ENCODE data around the gene CRTC2.

Gene CRTC2

GRCh38 chr1:153929426-153929825, 29.0 kb downstream of the CRTC2 start:
- H4K8ac ChIP-seq (ENCODE audit: low read depth, low read length) = no peak overlapping the region
- H3K27ac ChIP-seq (ENCODE audit: low read depth, low read length) = no peak overlapping the region
- H3K4me3 ChIP-seq (ENCODE audit: low read depth, low read length) = no peak overlapping the region
- no peaks in the 10 kb centered on the region for H3K79me2 ChIP-seq (ENCODE audit: control insufficient read depth, insufficient read depth, low read length, poor library complexity)
- H3K9ac ChIP-seq (ENCODE audit: low read length) = no peak overlapping the region
- H2BK120ac ChIP-seq (ENCODE audit: insufficient read depth, low read length, poor library complexity) = no peak overlapping the region
- H2AK5ac ChIP-seq (ENCODE audit: low read length) = no peak overlapping the region
- H2AFZ ChIP-seq (ENCODE audit: insufficient read depth, low read length, poor library complexity) = no peak overlapping the region
- H4K12ac ChIP-seq (ENCODE audit: low read depth, low read length) = no peak overlapping the region
- no peak overlapping the region for H3K4me2 ChIP-seq (ENCODE audit: low read length)
- no peak for DNase-seq
- H3K79me1 ChIP-seq (ENCODE audit: low read length) = no peaks in the 10 kb centered on the region
- peaks cover 34 to 38% of the 10 kb centered on the region in 2 experiments for H3K36me3 ChIP-seq (ENCODE audit: control insufficient read depth in 1 of 2, insufficient read depth in 2 of 2, low read length in 2 of 2)
- no peaks in the 10 kb centered on the region for H3K9me3 ChIP-seq (ENCODE audit: insufficient read depth, low read depth, low read length)
- no peak overlapping the region for H3K4ac ChIP-seq (ENCODE audit: low read depth, low read length)
- H2BK12ac ChIP-seq (ENCODE audit: low read length) = no peak overlapping the region
- H2BK5ac ChIP-seq (ENCODE audit: low read depth, low read length, poor library complexity) = no peak overlapping the region
- no peaks in the 10 kb centered on the region for H3K27me3 ChIP-seq (ENCODE audit: insufficient read depth, low read length)
- no CpG with 5 or more reads among the region's 5 CpGs for whole genome bisulfite sequencing (ENCODE audit: extremely low coverage, insufficient coverage, insufficient read length)
- H3K14ac ChIP-seq (ENCODE audit: low read length) = no peak overlapping the region
- H3K4me1 ChIP-seq (ENCODE audit: control insufficient read depth in 1 of 2, insufficient read depth in 2 of 2, low read length in 2 of 2) = no peaks in the 10 kb centered on the region
- no peak overlapping the region for H4K91ac ChIP-seq (ENCODE audit: low read depth, low read length)
- H3K23ac ChIP-seq (ENCODE audit: low read length) = no peak overlapping the region
- H3K18ac ChIP-seq (ENCODE audit: low read length) = no peak overlapping the region

GRCh38 chr1:153928791-153929341, 29.5 kb downstream of the CRTC2 start:
- H3K27ac ChIP-seq (ENCODE audit: low read depth, low read length) = no peak overlapping the region
- no peak overlapping the region for H3K4ac ChIP-seq (ENCODE audit: low read depth, low read length)
- H2BK120ac ChIP-seq (ENCODE audit: insufficient read depth, low read length, poor library complexity) = no peak overlapping the region
- H4K91ac ChIP-seq (ENCODE audit: low read depth, low read length) = no peak overlapping the region
- no peaks in the 10 kb centered on the region for H3K79me1 ChIP-seq (ENCODE audit: low read length)
- H3K4me1 ChIP-seq (ENCODE audit: control insufficient read depth in 1 of 2, insufficient read depth in 2 of 2, low read length in 2 of 2) = peaks cover 0 to 3% of the 10 kb centered on the region in 2 experiments
- H3K36me3 ChIP-seq (ENCODE audit: control insufficient read depth in 1 of 2, insufficient read depth in 2 of 2, low read length in 2 of 2) = peaks cover 31 to 34% of the 10 kb centered on the region in 2 experiments
- no peak for DNase-seq
- H3K4me2 ChIP-seq (ENCODE audit: low read length) = no peak overlapping the region
- H3K79me2 ChIP-seq (ENCODE audit: control insufficient read depth, insufficient read depth, low read length, poor library complexity) = no peaks in the 10 kb centered on the region
- no peak overlapping the region for H2BK5ac ChIP-seq (ENCODE audit: low read depth, low read length, poor library complexity)
- no peak overlapping the region for H3K9ac ChIP-seq (ENCODE audit: low read length)
- no CpG with 5 or more reads among the region's 4 CpGs for WGBS (ENCODE audit: extremely low coverage, insufficient coverage, insufficient read length)
- no peak overlapping the region for H3K14ac ChIP-seq (ENCODE audit: low read length)
- no peak overlapping the region for H3K4me3 ChIP-seq (ENCODE audit: low read depth, low read length)
- no peaks in the 10 kb centered on the region for H3K9me3 ChIP-seq (ENCODE audit: insufficient read depth, low read depth, low read length)
- no peak overlapping the region for H2AK5ac ChIP-seq (ENCODE audit: low read length)
- H2BK12ac ChIP-seq (ENCODE audit: low read length) = no peak overlapping the region
- H2AFZ ChIP-seq (ENCODE audit: insufficient read depth, low read length, poor library complexity) = no peak overlapping the region
- no peak overlapping the region for H3K23ac ChIP-seq (ENCODE audit: low read length)
- H4K12ac ChIP-seq (ENCODE audit: low read depth, low read length) = no peak overlapping the region
- H3K18ac ChIP-seq (ENCODE audit: low read length) = no peak overlapping the region
- H3K27me3 ChIP-seq (ENCODE audit: insufficient read depth, low read length) = no peaks in the 10 kb centered on the region
- H4K8ac ChIP-seq (ENCODE audit: low read depth, low read length) = no peak overlapping the region

GRCh38 chr1:153928245-153928644, 30.2 kb downstream of the CRTC2 start:
- Histone ChIP-seq H4K91ac (ENCODE audit: low read depth, low read length) (no peak overlapping the region), H4K8ac (ENCODE audit: low read depth, low read length) (no peak overlapping the region), H2BK5ac (ENCODE audit: low read depth, low read length, poor library complexity) (no peak overlapping the region), H4K12ac (ENCODE audit: low read depth, low read length) (no peak overlapping the region), H3K4me2 (ENCODE audit: low read length) (no peak overlapping the region), H3K27me3 (ENCODE audit: insufficient read depth, low read length) (no peaks in the 10 kb centered on the region), H2AK5ac (ENCODE audit: low read length) (no peak overlapping the region), H3K14ac (ENCODE audit: low read length) (no peak overlapping the region), H3K36me3 (ENCODE audit: control insufficient read depth in 1 of 2, insufficient read depth in 2 of 2, low read length in 2 of 2) (peaks cover 25 to 28% of the 10 kb centered on the region in 2 experiments), H2BK12ac (ENCODE audit: low read length) (no peak overlapping the region), H3K79me2 (ENCODE audit: control insufficient read depth, insufficient read depth, low read length, poor library complexity) (peaks cover 2% of the 10 kb centered on the region), H3K4ac (ENCODE audit: low read depth, low read length) (no peak overlapping the region), H3K79me1 (ENCODE audit: low read length) (peaks cover 4% of the 10 kb centered on the region), H2AFZ (ENCODE audit: insufficient read depth, low read length, poor library complexity) (no peak overlapping the region), H3K4me3 (ENCODE audit: low read depth, low read length) (no peak overlapping the region), H3K27ac (ENCODE audit: low read depth, low read length) (no peak overlapping the region), H3K23ac (ENCODE audit: low read length) (no peak overlapping the region), H2BK120ac (ENCODE audit: insufficient read depth, low read length, poor library complexity) (no peak overlapping the region), H3K9ac (ENCODE audit: low read length) (no peak overlapping the region), H3K9me3 (ENCODE audit: insufficient read depth, low read depth, low read length) (no peaks in the 10 kb centered on the region), H3K4me1 (ENCODE audit: control insufficient read depth in 1 of 2, insufficient read depth in 2 of 2, low read length in 2 of 2) (peaks cover 0 to 3% of the 10 kb centered on the region in 2 experiments), H3K18ac (ENCODE audit: low read length) (no peak overlapping the region)
- DNase-seq = no peak
- no CpG with 5 or more reads among the region's 1 CpG for WGBS (ENCODE audit: extremely low coverage, insufficient coverage, insufficient read length)

GRCh38 chr1:153926405-153926804, 32.0 kb downstream of the CRTC2 start:
- DNase-seq = no peak
- H3K14ac ChIP-seq (ENCODE audit: low read length) = no peak overlapping the region
- H2AK5ac ChIP-seq (ENCODE audit: low read length) = no peak overlapping the region
- no peak overlapping the region for H4K8ac ChIP-seq (ENCODE audit: low read depth, low read length)
- H2BK120ac ChIP-seq (ENCODE audit: insufficient read depth, low read length, poor library complexity) = no peak overlapping the region
- no peak overlapping the region for H3K23ac ChIP-seq (ENCODE audit: low read length)
- H2BK5ac ChIP-seq (ENCODE audit: low read depth, low read length, poor library complexity) = no peak overlapping the region
- peaks cover 14% of the 10 kb centered on the region for H3K79me2 ChIP-seq (ENCODE audit: control insufficient read depth, insufficient read depth, low read length, poor library complexity)
- H3K9ac ChIP-seq (ENCODE audit: low read length) = no peak overlapping the region
- H3K27ac ChIP-seq (ENCODE audit: low read depth, low read length) = no peak overlapping the region
- no peaks in the 10 kb centered on the region for H3K27me3 ChIP-seq (ENCODE audit: insufficient read depth, low read length)
- peaks cover 2 to 6% of the 10 kb centered on the region in 2 experiments for H3K4me1 ChIP-seq (ENCODE audit: control insufficient read depth in 1 of 2, insufficient read depth in 2 of 2, low read length in 2 of 2)
- no peak overlapping the region for H3K4me3 ChIP-seq (ENCODE audit: low read depth, low read length)
- peaks cover 11 to 14% of the 10 kb centered on the region in 2 experiments for H3K36me3 ChIP-seq (ENCODE audit: control insufficient read depth in 1 of 2, insufficient read depth in 2 of 2, low read length in 2 of 2)
- no CpG with 5 or more reads among the region's 4 CpGs for WGBS (ENCODE audit: extremely low coverage, insufficient coverage, insufficient read length)
- H2AFZ ChIP-seq (ENCODE audit: insufficient read depth, low read length, poor library complexity) = no peak overlapping the region
- H3K4ac ChIP-seq (ENCODE audit: low read depth, low read length) = no peak overlapping the region
- no peak overlapping the region for H3K4me2 ChIP-seq (ENCODE audit: low read length)
- H4K12ac ChIP-seq (ENCODE audit: low read depth, low read length) = no peak overlapping the region
- no peak overlapping the region for H4K91ac ChIP-seq (ENCODE audit: low read depth, low read length)
- no peaks in the 10 kb centered on the region for H3K9me3 ChIP-seq (ENCODE audit: insufficient read depth, low read depth, low read length)
- no peak overlapping the region for H3K18ac ChIP-seq (ENCODE audit: low read length)
- H3K79me1 ChIP-seq (ENCODE audit: low read length) = peaks cover 14% of the 10 kb centered on the region
- no peak overlapping the region for H2BK12ac ChIP-seq (ENCODE audit: low read length)

Measured in trophoblast cell (in vitro differentiated cells and primary cell).